ENCODE results near the gene PIK3R5.

Gene PIK3R5

DNA sequence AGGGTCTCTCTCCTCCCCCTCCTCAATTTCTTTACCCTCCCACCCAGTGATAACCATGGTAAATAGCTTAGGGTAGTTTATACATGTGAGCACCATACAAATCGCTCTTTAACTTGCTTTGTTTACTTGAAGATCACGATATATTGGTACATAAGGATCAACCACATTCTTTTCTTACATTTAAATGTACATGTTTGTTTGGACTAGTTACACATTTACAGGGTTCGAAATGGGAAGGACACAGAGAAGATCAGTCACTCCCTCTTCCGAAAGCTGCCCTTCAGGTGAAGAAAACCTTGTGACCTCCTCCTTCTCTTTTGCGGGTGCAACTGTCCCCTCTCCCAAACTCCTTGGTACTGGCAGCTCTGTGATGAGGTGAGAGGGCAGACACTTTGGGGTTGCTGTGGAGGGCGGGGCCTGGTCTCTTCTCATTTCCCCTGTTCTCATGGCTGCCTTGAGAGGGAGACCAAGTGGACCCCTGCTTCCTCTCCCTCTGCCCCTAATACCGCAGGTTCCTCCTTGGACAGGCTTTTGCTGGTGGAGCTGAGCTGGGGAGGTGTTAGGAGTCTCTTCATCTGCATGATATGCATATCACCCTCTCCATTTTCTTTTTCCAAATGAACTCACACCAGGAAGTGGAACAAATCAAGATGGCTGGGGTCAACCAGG lies 93.3 kb downstream of the PIK3R5 start:
- no peak overlapping the region for H3K4me3 ChIP-seq (ENCODE audit: low read depth, low read length)
- in situ Hi-C loops (cut with HindIII; ENCODE audit: low sequenced_read_pairs), result no loop called here
- DNase-seq (ENCODE audit: low read depth), result no peak
- TF ChIP-seq, protein P1, sequence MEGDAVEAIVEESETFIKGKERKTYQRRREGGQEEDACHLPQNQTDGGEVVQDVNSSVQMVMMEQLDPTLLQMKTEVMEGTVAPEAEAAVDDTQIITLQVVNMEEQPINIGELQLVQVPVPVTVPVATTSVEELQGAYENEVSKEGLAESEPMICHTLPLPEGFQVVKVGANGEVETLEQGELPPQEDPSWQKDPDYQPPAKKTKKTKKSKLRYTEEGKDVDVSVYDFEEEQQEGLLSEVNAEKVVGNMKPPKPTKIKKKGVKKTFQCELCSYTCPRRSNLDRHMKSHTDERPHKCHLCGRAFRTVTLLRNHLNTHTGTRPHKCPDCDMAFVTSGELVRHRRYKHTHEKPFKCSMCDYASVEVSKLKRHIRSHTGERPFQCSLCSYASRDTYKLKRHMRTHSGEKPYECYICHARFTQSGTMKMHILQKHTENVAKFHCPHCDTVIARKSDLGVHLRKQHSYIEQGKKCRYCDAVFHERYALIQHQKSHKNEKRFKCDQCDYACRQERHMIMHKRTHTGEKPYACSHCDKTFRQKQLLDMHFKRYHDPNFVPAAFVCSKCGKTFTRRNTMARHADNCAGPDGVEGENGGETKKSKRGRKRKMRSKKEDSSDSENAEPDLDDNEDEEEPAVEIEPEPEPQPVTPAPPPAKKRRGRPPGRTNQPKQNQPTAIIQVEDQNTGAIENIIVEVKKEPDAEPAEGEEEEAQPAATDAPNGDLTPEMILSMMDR (IDR thresholded peaks at IDR 0.05; ENCODE audit: low read depth, low read length, missing control alignments), result no peak

- TF ChIP-seq, protein P1 (IDR thresholded peaks at IDR 0.05; ENCODE audit: low read depth, low read length, missing control alignments), result no peak
- in situ Hi-C loops (cut with HindIII; ENCODE audit: low sequenced_read_pairs), result no loop called here
These were observed 94.4 kb downstream of the PIK3R5 start for GRCh38 chr17:8871081-8871581.

DNA sequence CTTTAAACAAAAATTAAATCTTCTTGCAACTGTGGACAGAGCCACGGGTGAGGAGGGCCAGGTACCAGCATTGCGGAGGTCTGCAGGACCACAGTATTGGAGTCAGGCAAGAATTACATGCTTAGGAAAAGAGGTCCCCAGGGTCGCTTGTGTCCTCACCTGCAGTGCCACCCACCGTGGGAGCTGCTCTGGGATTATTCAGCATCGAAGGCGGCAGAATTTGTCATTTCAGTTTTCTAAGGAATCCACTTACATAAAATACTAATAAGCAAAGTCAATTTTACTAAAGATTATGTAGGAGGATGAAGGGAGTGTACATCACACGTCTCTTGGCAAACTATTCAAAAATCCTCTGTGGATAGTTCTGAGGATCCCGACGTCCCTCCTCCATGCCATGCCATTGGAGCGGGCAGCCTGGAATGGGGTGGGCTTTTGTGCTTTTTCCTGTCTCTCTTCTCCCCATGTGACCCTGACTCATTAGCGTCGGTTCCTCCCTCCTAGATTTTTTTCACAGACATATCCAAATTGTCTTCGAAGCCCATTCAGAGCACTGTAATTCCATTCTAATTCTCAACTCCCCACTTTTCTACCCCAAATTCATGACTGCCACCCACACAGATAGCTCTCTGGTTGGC lies 95.0 kb downstream of the PIK3R5 start:
- TF ChIP-seq, protein P1 (IDR thresholded peaks at IDR 0.05; ENCODE audit: low read depth, low read length, missing control alignments), result no peak

More at GRCh38 chr17:8871081-8871581, 94.4 kb downstream of the PIK3R5 start:
- no peak overlapping the region for H3K4me3 ChIP-seq (ENCODE audit: low read depth, low read length)
- no peak for DNase-seq (ENCODE audit: low read depth)

GRCh38 chr17:8869114-8869815 lies 96.2 kb downstream of the PIK3R5 start:
- in situ Hi-C loops (cut with HindIII; ENCODE audit: low sequenced_read_pairs), result no loop called here
- no peak overlapping the region for H3K4me3 ChIP-seq (ENCODE audit: low read depth, low read length)
- TF ChIP-seq, protein P1 (IDR thresholded peaks at IDR 0.05; ENCODE audit: low read depth, low read length, missing control alignments), result no peak
- no peak for DNase-seq (ENCODE audit: low read depth)

More for the DNA sequence above, 95.0 kb downstream of the PIK3R5 start:
- no peak overlapping the region for H3K4me3 ChIP-seq (ENCODE audit: low read depth, low read length)
- in situ Hi-C loops (cut with HindIII; ENCODE audit: low sequenced_read_pairs), result no loop called here
- no peak for DNase-seq (ENCODE audit: low read depth)

- TF ChIP-seq, protein P1 (IDR thresholded peaks at IDR 0.05; ENCODE audit: low read depth, low read length, missing control alignments), result no peak
- in situ Hi-C loops (cut with HindIII; ENCODE audit: low sequenced_read_pairs), result no loop called here
- DNase-seq (ENCODE audit: low read depth), result no peak
- H3K4me3 ChIP-seq (ENCODE audit: low read depth, low read length), result no peak overlapping the region
These were observed 97.0 kb downstream of the PIK3R5 start for GRCh38 chr17:8868529-8868951.

DNA sequence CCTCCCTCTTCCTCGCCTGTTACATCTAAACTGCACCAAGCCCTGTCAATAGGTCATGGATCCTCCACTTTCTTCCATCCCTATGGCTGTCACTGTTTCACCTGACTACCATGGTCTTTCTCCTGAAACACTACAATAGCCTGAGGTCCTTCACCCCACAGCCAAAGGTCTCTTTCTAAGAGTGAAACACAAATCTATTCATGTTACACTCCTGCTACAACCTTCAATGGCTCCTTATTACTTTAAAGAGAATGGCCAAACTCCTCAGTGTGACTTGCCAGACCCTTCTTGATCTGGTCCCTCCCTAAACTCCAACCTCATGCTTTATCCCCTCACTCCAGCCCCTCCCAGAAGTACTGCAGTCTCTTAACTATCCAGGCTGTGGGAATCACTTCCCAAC lies 97.4 kb downstream of the PIK3R5 start:
- in situ Hi-C loops (cut with HindIII; ENCODE audit: low sequenced_read_pairs), result no loop called here
- TF ChIP-seq, protein P1 (IDR thresholded peaks at IDR 0.05; ENCODE audit: low read depth, low read length, missing control alignments), result no peak
- H3K4me3 ChIP-seq (ENCODE audit: low read depth, low read length), result no peak overlapping the region
- DNase-seq (ENCODE audit: low read depth), result no peak

All from astrocyte of the cerebellum (primary cell).